A172 (cell line): ENCODE results near the gene TAS2R4. TPM values are rescaled to one million over a fixed set of nuclear protein-coding genes. Genes with fewer than 3 reads are reported as not detected.

Source experiments
- total RNA-seq: library from RNA; depleted of rRNA; stranded (reverse); fragments of >200 nt; shearing (Covaris generic); gene quantifications from 2 replicates; pipeline ENCODE4 v1.2.3, GENCODE V29; 2014; rRNA removed

Gene TAS2R4
- total RNA-seq, 1 experiment from 2014 or later = 0.88 TPM

Other genes with a start within 250 kb of the TAS2R4 start
- 29.2 and 30.4 TPM in 2 replicates for gene AGK, start 225.3 kb upstream of the TAS2R4 start, total RNA-seq
- gene DENND11, start 74.5 kb upstream of the TAS2R4 start, total RNA-seq = 7.5 and 8.7 TPM in 2 replicates
- 0.05 TPM in 1 of 2 replicates, not detected in the other for gene WEE2, start 68.3 kb upstream of the TAS2R4 start, total RNA-seq
- gene SSBP1, start 38.3 kb upstream of the TAS2R4 start, total RNA-seq = 380 and 429 TPM in 2 replicates
- gene TAS2R3, start 12.6 kb upstream of the TAS2R4 start, total RNA-seq = not detected in 2 replicates
- 0.10 TPM in 1 of 2 replicates, not detected in the other for gene TAS2R5, start 13.5 kb downstream of the TAS2R4 start, total RNA-seq
- gene PRSS37, start 64.8 kb downstream of the TAS2R4 start, total RNA-seq = not detected in 2 replicates
- gene OR9A4, start 139.7 kb downstream of the TAS2R4 start, total RNA-seq = not detected in 2 replicates
- not detected in 2 replicates for gene CLEC5A, start 170.3 kb downstream of the TAS2R4 start, total RNA-seq
- 0.29 TPM in 1 of 2 replicates, not detected in the other for gene TAS2R38, start 197.1 kb downstream of the TAS2R4 start, total RNA-seq
- not detected in 2 replicates for gene MGAM, start 219.2 kb downstream of the TAS2R4 start, total RNA-seq